Keratinocyte (primary cell): Measurements from ENCODE around the gene PRDX5. TPM values are rescaled to one million over a fixed set of nuclear protein-coding genes. Genes with fewer than 3 reads are reported as not detected.

Source experiments
- DNase-seq: peaks from one replicate; pipeline ENCODE4 v3.0.0-alpha.2; 2011; ENCODE audit warnings: low read depth, missing footprints, low spot score
- FAIRE-seq: peaks from 2 replicates; lab custom pipeline; 2011; peaks lifted over from hg19 to GRCh38; lab: Jason Lieb, UNC
- H2AFZ ChIP-seq: 2 replicates; pipeline ENCODE4 v1.6.0; 2012; ENCODE audit warnings: low read length, control low read depth, inconsistent platforms; ENCODE audit not compliant: control insufficient read depth
- H3K27ac ChIP-seq: 2 replicates; pipeline ENCODE4 v1.5.1; 2011; ENCODE audit warnings: low read length; ENCODE audit not compliant: control insufficient read depth, insufficient read depth
- H3K27me3 ChIP-seq: 3 replicates; pipeline ENCODE4 v1.6.0; 2011; ENCODE audit warnings: low read length; ENCODE audit not compliant: control insufficient read depth, insufficient read depth; ENCODE audit errors: extremely low read depth
- H3K36me3 ChIP-seq, 2 experiments: 2 replicates in 1 of 2; 3 replicates in 1 of 2; pipeline ENCODE4 v1.5.1; 2011; ENCODE audit warnings: low read length in 2 of 2, mild to moderate bottlenecking in 1 of 2; ENCODE audit not compliant: control insufficient read depth in 2 of 2, insufficient read depth in 2 of 2; ENCODE audit errors: extremely low read depth in 1 of 2
- H3K4me1 ChIP-seq: 3 replicates; pipeline ENCODE4 v1.5.1; 2011; ENCODE audit warnings: low read length; ENCODE audit not compliant: control insufficient read depth, insufficient read depth; ENCODE audit errors: extremely low read depth
- H3K4me2 ChIP-seq: 3 replicates; pipeline ENCODE4 v1.6.0; 2011; ENCODE audit warnings: low read depth, low read length; ENCODE audit not compliant: control insufficient read depth, insufficient read depth; ENCODE audit errors: extremely low read depth
- H3K4me3 ChIP-seq, 3 experiments: fragments of 200-600 bp in 1 of 3; sonication (generic) in 1 of 3; 2 replicates in 2 of 3; 3 replicates in 1 of 3; pipeline ENCODE4 v1.5.1; 2011 to 2016; ENCODE audit warnings: low read length in 3 of 3, mild to moderate bottlenecking in 3 of 3, control low read depth in 2 of 3, inconsistent platforms in 1 of 3, low read depth in 1 of 3, mixed read lengths in 1 of 3, mixed run types in 1 of 3, moderate library complexity in 1 of 3; ENCODE audit not compliant: control insufficient read depth in 2 of 3, insufficient read depth in 2 of 3; ENCODE audit errors: extremely low read depth in 1 of 3
- H3K79me2 ChIP-seq: 2 replicates; pipeline ENCODE4 v1.6.0; 2012; ENCODE audit warnings: low read length; ENCODE audit not compliant: control insufficient read depth, insufficient read depth
- H3K9ac ChIP-seq: 3 replicates; pipeline ENCODE4 v1.6.0; 2011; ENCODE audit warnings: low read length; ENCODE audit not compliant: control insufficient read depth, insufficient read depth; ENCODE audit errors: extremely low read depth
- H3K9me1 ChIP-seq: 3 replicates; pipeline ENCODE4 v1.6.0; 2011; ENCODE audit warnings: low read length; ENCODE audit not compliant: control insufficient read depth, insufficient read depth; ENCODE audit errors: extremely low read depth
- H3K9me3 ChIP-seq: 2 replicates; pipeline ENCODE4 v1.5.1; 2012; ENCODE audit warnings: low read depth, low read length; ENCODE audit not compliant: control insufficient read depth
- H4K20me1 ChIP-seq: 3 replicates; pipeline ENCODE4 v1.6.0; 2011; ENCODE audit warnings: low read length; ENCODE audit not compliant: control insufficient read depth, insufficient read depth; ENCODE audit errors: extremely low read depth
- CTCF ChIP-seq, 3 experiments: IDR thresholded peaks in 1 of 3; conservative IDR thresholded peaks in 1 of 3; optimal IDR thresholded peaks in 1 of 3; 2 replicates in 2 of 3; 3 replicates in 1 of 3; pipeline versions ENCODE3 to v1.5.1; 2011; ENCODE audit warnings: low read length in 3 of 3, mild to moderate bottlenecking in 3 of 3, moderate library complexity in 2 of 3, control low read depth in 1 of 3, inconsistent platforms in 1 of 3; ENCODE audit not compliant: insufficient read depth in 2 of 3; ENCODE audit errors: extremely low read depth in 1 of 3
- EZH2 ChIP-seq: IDR thresholded peaks from one replicate; pipeline ENCODE4 v1.6.1; 2012; ENCODE audit warnings: inconsistent platforms, mild to moderate bottlenecking, low read length, moderate library complexity
- dilution Hi-C: fragments of 300-500 bp; cut with MboI; formaldehyde crosslinking; loops from one replicate; pipeline ENCODE4 v1.7.0; 2020; ENCODE audit warnings: low sequenced_read_pairs; ENCODE audit not compliant: extremely low pct_ligation_motif_present
- polyA plus RNA-seq, 5 experiments: library from polyadenylated mRNA; depleted of rRNA in 3 of 5; stranded (reverse) in 3 of 5; stranded (forward) in 1 of 5; unstranded in 1 of 5; fragments of >200 nt; gene quantifications; 1 replicate in 1 of 5; 2 replicates in 3 of 5; 3 replicates in 1 of 5; pipeline versions ENCODE4 v1.2.1 to v1.2.3, GENCODE V29; 2011 to 2012; ENCODE audit warnings: missing spikeins in 2 of 5, low read depth in 1 of 5, low replicate concordance in 1 of 5

Gene PRDX5
- polyA plus RNA-seq, 1 donor (not counting 4 experiments of a cell fraction or from before 2014, with no cell fraction given) = 590 TPM

- dilution Hi-C loops = no loop called here
- Histone ChIP-seq H3K4me1 (peaks cover 34% of the 10 kb centered on the region), H3K4me3 (no peak overlapping the region), H2AFZ (no peak overlapping the region), H3K9ac (no peak overlapping the region), H3K9me1 (peaks cover 3% of the 10 kb centered on the region), H3K27me3 (no peaks in the 10 kb centered on the region), H3K36me3 (no peaks in the 10 kb centered on the region), H4K20me1 (no peaks in the 10 kb centered on the region), H3K27ac (no peak overlapping the region), H3K79me2 (no peaks in the 10 kb centered on the region), H3K4me2 (no peak overlapping the region), H3K9me3 (no peaks in the 10 kb centered on the region)
- FAIRE-seq = no peak
- TF ChIP-seq EZH2 (no peak), CTCF (optimal IDR thresholded peaks at IDR 0.05 in 1 of 3, IDR thresholded peaks at IDR 0.05 in 1 of 3, conservative IDR thresholded peaks at IDR 0.05 in 1 of 3; ENCODE audit: extremely low read depth in 1 of 3, insufficient read depth in 2 of 3, low read length in 3 of 3) (no peak)
- DNase-seq = no peak
These were observed 36.0 kb downstream of the PRDX5 start for GRCh38 chr11:64353715-64354506.

DNA sequence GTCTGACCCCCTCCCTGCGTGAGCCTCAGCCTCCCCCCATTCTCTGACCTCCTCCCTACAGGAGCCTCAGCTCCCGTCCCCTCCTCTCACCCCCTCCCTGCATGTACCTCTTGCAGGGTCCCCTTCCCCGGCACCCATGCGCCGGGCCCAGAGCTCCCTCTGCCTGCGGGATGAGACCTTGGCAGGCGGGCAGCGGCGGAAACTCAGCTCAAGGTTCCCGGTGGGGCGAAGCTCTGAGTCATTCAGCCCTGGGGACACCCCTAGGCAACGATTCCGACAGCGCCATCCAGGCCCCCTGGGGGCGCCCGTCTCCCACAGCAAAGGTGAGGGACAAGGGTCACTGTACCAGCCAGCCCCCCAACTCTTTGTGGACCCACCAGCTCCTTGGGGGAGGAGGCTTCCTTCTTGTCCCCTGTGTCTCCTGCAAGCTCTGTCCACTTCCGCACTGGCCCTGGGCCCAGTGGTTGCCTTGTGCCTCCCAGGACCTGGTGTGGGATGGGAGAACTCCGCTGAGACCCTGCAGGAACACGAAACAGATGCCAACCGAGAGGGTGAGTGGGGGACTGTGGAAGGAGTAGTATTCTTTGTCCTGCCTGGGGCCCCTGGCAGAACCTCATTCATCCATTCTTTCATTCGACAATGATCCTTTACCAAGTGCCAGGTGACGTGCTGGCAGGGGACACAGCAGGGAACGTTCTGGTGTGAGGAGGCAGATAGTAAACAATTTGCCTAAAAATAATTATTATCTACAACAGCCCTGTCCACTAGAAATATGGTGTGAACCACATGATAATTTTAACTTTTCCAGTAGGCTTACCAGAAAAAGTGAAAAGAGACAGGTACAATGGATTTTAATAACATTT is 37.4 kb downstream of the PRDX5 start:
- DNase-seq (no peak), FAIRE-seq (peak; percentile 67)
- H2AFZ ChIP-seq = peak overlapping the region; percentile 9
- H3K9me1 ChIP-seq = peaks cover 3% of the 10 kb centered on the region
- H3K27me3 ChIP-seq = no peaks in the 10 kb centered on the region
- no peak overlapping the region for H3K4me3 ChIP-seq
- H3K79me2 ChIP-seq = peaks cover 13% of the 10 kb centered on the region
- H3K9ac ChIP-seq = peak overlapping the region; percentile 11
- TF ChIP-seq EZH2 (no peak), CTCF (optimal IDR thresholded peaks at IDR 0.05 in 1 of 3, IDR thresholded peaks at IDR 0.05 in 1 of 3, conservative IDR thresholded peaks at IDR 0.05 in 1 of 3; ENCODE audit: extremely low read depth in 1 of 3, insufficient read depth in 2 of 3, low read length in 3 of 3) (peak in 2 of 3 experiments; percentile 74 to 89)
- dilution Hi-C loops = no loop called here
- peaks cover 39% of the 10 kb centered on the region for H3K4me1 ChIP-seq
- H3K27ac ChIP-seq = peak overlapping the region; percentile 23
- H3K4me2 ChIP-seq = peak overlapping the region; percentile 42
- H3K9me3 ChIP-seq = no peaks in the 10 kb centered on the region
- peaks cover under 1 to 3% of the 10 kb centered on the region in 2 experiments for H3K36me3 ChIP-seq
- peaks cover 2% of the 10 kb centered on the region for H4K20me1 ChIP-seq
